HG03064 (cell line): ENCODE results near the gene CPD.
"Not testable (repeated sequence)": the region's sequence is repeated elsewhere in the genome, so short reads cannot be mapped to it uniquely, and the experiment has no call there.

Experiments used
- ATAC-seq: cut with Tn5 transposase; IDR thresholded peaks from one replicate; pipeline ENCODE4 v1.9.1; 2021; ENCODE audit warnings: low read depth; ENCODE audit not compliant: unreplicated experiment

CPD gene

DNA sequence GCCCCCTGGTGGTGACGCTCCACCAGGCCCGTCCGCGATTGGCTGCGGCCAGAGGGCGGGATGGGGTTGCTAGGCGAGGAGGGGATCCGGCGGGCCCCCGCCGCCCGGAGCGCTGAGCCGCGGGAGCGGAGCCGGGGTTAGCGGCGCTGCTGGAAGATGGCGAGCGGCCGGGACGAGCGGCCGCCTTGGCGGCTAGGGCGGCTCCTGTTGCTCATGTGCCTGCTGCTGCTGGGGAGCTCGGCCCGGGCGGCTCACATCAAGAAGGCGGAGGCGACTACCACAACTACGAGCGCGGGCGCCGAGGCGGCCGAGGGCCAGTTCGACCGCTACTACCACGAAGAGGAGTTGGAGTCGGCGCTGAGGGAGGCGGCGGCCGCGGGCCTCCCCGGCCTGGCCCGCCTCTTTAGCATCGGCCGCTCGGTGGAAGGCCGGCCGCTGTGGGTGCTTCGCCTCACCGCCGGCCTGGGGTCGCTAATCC lies at the start of gene CPD:
TSS of gene CPD (plus strand) at position 103 of the 478 bp plus-strand sequence. CDS start at position 157, 54 bp downstream.
- ATAC-seq = peak; percentile 70

DNA sequence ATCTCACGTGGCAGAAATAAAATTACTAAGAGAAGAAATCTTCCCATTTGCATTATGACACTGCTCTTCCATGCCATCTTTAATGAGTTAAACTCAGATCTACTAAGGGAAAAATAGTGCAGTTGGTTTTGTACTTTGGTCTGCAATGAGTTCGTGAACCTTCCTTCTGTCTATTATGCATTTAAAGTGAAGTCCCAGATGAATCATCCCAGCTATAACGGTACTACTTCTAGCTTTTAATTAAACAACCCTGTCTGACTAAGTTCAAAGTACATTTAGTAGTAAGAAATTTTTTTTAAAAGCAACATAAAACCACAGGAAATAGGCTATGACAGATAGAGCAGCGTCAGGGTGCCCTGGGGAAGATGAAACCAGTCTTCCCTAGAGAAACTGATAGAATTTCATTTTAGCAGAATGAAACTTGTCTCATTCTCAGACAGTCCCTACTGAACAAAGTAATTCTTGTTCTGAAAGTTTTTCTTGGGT lies 46.6 kb upstream of the CPD start:
- ATAC-seq = peak; percentile 56

- no peak for ATAC-seq
These were observed 45.0 kb upstream of the CPD start, which contains the start of gene TMIGD1 for GRCh38 chr17:30333503-30334360. Gene TMIGD1 (minus strand): TSS chr17:30334057. CDS start chr17:30332133, 1,924 bp downstream.

GRCh38 chr17:30334421-30334820 lies 44.3 kb upstream of the CPD start:
- ATAC-seq = no peak

- ATAC-seq = no peak
These were observed 42.2 kb upstream of the CPD start for GRCh38 chr17:30336369-30337171.

GRCh38 chr17:30337393-30337999 lies 41.2 kb upstream of the CPD start:
- ATAC-seq = no peak

- no peak for ATAC-seq
These were observed 39.6 kb upstream of the CPD start for GRCh38 chr17:30339086-30339485.

- ATAC-seq = no peak
These were observed 37.8 kb upstream of the CPD start for GRCh38 chr17:30340801-30341356.

- no peak for ATAC-seq
These were observed 37.0 kb upstream of the CPD start for GRCh38 chr17:30341703-30342249.

DNA sequence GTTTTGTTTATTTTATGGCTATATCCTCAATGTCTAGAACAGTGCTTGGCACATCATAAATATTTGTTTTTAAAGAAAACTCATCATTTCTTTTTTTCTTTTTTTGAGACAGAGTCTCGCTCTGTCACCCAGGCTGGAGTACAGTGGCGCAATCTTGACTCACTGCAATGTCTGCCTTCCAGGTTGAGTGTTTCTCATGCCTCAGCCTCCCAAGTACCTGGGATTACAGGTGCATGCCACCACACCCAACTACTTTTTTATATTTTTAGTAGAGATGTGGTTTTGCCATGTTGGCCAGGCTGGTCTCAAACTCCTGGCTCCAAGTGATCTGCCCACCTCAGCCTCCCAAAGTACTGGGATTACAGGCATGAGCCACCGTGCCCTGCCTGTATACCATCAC lies 35.5 kb upstream of the CPD start:
- not testable (repeated sequence) for ATAC-seq

GRCh38 chr17:30343796-30344195 lies 34.9 kb upstream of the CPD start:
- no peak for ATAC-seq

GRCh38 chr17:30344283-30345088 lies 34.2 kb upstream of the CPD start:
- no peak for ATAC-seq

DNA sequence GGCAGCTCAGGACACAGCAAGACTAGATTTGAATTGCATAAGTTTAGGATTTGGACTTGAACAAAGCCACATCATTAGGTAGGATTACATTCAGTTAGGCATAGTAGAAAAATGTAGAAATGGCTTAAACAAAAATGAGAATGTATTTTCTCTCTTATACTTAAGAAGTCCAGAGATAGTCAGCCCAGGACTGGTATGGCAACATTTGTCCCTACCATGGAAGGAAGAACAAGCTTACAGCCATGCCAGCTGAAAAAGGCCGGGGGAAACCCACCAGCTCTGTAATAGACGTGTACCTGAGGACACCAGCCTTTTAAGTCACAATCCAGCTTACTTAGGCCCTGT lies 33.7 kb upstream of the CPD start:
- no peak for ATAC-seq

GRCh38 chr17:30345527-30346075 lies 33.1 kb upstream of the CPD start:
- no peak for ATAC-seq

DNA sequence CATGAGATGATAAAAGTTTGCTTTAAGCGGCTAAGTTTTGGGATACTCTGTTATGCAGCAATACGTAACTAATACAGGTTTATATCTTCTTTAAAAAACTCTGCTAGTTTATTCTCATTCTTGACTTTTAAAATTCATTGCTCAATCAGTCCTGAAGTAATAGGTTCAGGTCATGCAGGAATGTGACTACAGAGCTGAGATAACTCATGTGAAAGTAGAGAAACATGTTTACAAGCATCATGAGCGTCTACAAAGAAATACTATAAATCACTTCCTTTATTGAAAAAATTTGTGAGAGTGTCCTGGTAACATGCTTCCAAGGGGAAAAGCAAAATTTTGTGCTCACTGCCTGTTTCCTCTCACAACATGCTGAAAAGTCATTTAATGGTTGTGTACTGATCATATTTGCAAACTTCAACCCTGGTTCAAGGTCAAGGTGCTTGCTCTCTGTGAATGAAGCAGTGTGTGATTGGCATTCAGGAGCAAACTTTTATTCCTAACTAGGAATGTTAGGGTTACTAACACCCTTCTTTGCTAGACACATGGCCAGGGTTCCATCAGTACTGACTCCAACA lies 32.4 kb upstream of the CPD start:
- ATAC-seq = no peak

DNA sequence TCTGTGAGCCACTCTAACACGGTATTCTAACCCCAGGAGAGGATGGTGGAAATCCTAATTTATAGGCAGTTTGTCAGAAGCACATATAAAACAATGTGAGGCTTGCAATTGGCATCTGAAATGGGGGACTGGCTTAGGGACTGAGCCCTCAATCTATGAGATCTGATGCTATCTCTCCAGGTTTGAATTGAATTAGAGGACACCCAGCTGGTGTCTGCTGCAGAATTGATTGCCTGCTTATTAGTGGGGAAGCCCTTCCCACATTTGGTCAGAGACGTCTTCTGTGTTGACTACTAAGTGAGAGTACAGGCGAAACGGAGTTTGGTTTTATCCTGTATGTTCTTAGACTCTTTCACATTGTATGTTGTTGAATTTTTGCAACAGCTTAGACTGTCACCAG lies 31.2 kb upstream of the CPD start:
- no peak for ATAC-seq

DNA sequence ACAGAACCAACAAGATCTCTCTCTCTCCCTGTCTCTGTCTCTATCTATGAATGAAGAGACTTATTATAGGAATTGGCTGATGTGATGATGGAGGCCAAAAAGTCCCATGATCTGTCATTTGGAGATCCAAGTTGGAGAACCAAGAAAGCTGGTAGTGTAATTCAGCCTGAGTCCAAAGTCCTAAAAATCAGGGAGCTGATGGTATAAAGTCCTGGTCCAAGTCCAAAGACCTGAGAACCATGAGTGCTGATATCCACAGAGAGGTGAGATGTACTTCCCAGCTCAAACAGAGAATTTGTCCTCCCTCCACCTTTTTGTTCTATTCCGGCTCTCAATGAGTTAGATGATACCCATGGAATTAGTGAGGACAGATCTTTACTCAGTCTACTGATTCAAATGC lies 29.5 kb upstream of the CPD start:
- no peak for ATAC-seq

- not testable (repeated sequence) for ATAC-seq
These were observed 27.5 kb upstream of the CPD start for GRCh38 chr17:30351263-30351662.

DNA sequence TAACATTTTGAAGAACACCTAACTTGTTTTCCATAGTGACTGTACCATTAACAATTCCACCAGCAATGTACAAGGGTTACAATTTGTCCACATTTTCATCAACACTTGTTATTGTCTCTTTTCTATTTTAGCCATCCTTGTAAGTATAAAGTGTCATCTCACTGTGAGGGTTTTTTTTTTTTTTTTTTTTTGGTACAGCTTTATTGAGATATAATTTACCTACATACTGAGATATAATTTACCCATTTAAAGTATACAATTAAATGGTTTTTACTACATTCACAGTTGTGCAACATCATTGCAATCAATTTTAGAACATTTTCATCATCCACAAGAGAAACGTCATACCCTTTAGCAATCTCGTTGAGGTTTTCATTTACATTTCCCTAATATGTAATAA lies 27.0 kb upstream of the CPD start:
- no peak for ATAC-seq
